HUES64 (cell line): ENCODE measurements around the gene MBLAC2.

Experiments used
- H3K27ac ChIP-seq: 2 replicates; pipeline ENCODE4 v1.7.0; 2013; ENCODE audit warnings: low read depth, low read length, inconsistent platforms
- H3K27me3 ChIP-seq: 2 replicates; pipeline ENCODE4 v1.6.1; 2013; ENCODE audit warnings: mild to moderate bottlenecking, low read length; ENCODE audit not compliant: insufficient read depth
- H3K36me3 ChIP-seq: 2 replicates; pipeline ENCODE4 v1.6.1; 2013; ENCODE audit warnings: mild to moderate bottlenecking, low read length; ENCODE audit not compliant: insufficient read depth
- H3K4me1 ChIP-seq: 2 replicates; pipeline ENCODE4 v1.6.1; 2013; ENCODE audit warnings: mild to moderate bottlenecking, low read length, moderate library complexity; ENCODE audit not compliant: insufficient read depth
- H3K4me3 ChIP-seq: 2 replicates; pipeline ENCODE4 v1.5.1; 2013; ENCODE audit warnings: mild to moderate bottlenecking, low read length, moderate library complexity
- H3K9ac ChIP-seq: 2 replicates; pipeline ENCODE4 v1.6.1; 2013; ENCODE audit warnings: mild to moderate bottlenecking, low read depth, low read length
- H3K9me3 ChIP-seq: 2 replicates; pipeline ENCODE4 v1.6.1; 2013; ENCODE audit warnings: low read depth, low read length; ENCODE audit not compliant: insufficient read depth
- WGBS: fragments of 150-250, 120-280 bp; methylation state at CpG from one replicate; pipeline ENCODE4 v1.1.7; 2013; ENCODE audit warnings: missing lambda C conversion rate; 5-methylcytosine and 5-hydroxymethylcytosine counted together

MBLAC2 gene

DNA sequence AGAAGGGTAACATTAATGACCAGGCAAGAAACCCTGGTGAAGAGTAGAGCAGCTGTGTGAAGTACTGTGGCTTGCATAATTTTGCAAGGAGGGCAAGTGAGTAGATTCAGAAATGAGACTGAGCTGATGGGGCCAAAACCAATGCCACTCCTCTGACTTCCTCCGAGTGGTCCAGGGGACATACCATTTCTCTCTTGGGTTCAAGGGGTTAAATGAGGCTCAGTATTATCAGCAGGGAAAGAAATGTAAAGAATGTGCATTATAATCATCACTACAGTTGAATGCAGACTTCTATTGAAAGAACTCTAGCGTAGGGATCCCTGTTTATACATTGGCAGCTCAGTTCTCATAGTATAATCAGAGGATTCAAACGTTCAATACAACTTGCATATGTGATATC is 10.0 kb upstream of the MBLAC2 start:
- no peak overlapping the region for H3K4me3 ChIP-seq
- peaks cover 69% of the 10 kb centered on the region for H3K36me3 ChIP-seq
- 82% methylated on average over 3 of the region's 3 CpGs for WGBS
- H3K9ac ChIP-seq: no peak overlapping the region
- H3K9me3 ChIP-seq: no peaks in the 10 kb centered on the region
- H3K27ac ChIP-seq: no peak overlapping the region
- peaks cover 17% of the 10 kb centered on the region for H3K4me1 ChIP-seq
- no peaks in the 10 kb centered on the region for H3K27me3 ChIP-seq

DNA sequence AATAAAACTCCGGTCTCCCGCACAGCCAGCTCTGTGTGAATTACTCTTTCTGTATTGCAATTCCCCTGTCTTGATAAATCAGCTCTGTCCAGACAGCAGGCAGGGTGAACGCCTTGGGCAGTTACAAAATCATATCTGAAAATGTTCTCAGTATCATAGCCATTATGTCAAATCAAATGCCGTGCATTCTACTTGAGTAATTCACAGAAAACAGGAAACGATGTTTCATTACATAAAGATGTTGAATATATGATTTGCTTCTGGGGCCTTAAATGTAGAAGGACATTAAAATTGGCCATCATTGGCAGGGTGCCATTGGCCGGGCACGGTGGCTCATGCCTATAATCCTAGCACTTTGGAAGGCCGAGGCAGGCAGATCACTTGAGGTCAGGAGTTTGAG is 8.6 kb upstream of the MBLAC2 start:
- no peaks in the 10 kb centered on the region for H3K9me3 ChIP-seq
- H3K9ac ChIP-seq: no peak overlapping the region
- peaks cover 25% of the 10 kb centered on the region for H3K4me1 ChIP-seq
- no peak overlapping the region for H3K27ac ChIP-seq
- no peaks in the 10 kb centered on the region for H3K27me3 ChIP-seq
- 95% methylated on average over 8 of the region's 8 CpGs for WGBS
- H3K4me3 ChIP-seq: no peak overlapping the region
- peaks cover 65% of the 10 kb centered on the region for H3K36me3 ChIP-seq

DNA sequence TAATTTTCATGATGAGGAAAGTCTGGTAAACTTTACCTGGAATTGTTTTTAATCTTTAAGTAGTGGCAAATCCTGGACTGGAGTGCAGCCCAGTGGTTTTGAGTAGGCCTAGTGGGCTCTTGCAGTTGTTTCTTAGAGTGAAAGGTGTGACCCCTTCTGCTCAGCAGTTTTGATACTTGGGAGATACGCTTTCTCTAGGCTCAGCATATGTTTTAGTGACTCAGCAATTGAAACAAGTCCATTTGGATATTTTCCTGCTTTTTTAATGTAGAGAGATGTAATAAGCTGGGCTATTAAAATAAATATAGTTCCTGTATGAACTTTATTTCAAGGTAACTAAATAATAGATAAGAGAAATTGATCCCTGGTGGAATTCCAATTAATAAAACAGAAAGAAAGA is 6.1 kb upstream of the MBLAC2 start:
- Histone ChIP-seq H3K9ac (no peak overlapping the region), H3K27me3 (no peaks in the 10 kb centered on the region), H3K36me3 (peaks cover 44% of the 10 kb centered on the region), H3K9me3 (no peaks in the 10 kb centered on the region), H3K27ac (no peak overlapping the region), H3K4me1 (peaks cover 48% of the 10 kb centered on the region), H3K4me3 (no peak overlapping the region)
- 97% methylated on average over 1 of the region's 1 CpG for WGBS

DNA sequence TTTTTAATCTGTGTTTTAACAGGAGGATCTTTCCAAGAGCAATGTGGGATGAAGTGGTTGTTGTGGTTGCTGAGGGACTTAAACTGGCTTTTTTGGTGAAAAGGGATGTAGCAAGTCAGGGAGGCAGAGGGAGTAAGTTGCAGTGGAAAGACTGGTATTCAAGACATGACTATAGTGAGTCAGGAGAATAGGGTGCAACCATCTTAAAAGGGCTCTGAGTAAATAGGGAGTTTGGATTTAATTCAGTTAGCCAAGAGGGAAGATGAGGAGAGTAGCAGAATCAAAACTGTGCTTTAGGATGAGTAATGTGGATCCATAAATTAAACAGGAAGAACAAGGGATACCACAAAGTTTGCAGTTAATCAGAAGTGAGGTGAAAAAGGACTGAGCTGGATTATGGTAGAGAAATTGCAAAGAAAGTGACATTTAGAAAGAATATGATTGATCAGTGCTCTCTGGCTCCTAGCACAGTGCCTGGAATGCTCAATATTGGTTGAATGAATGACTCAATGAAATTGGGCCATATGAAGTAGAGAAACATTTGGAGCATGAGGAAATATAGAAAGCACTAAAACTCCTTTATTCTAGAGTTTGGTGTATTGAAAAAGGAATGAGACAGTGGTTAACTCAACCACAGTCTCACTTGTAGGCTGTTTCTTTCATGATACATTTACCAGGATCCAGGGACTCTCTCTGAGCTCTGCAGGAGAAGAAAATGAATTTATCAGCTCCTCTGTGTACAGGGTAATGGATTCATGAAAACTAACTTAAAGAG is 5.2 kb upstream of the MBLAC2 start:
- Histone ChIP-seq H3K9me3 (no peaks in the 10 kb centered on the region), H3K9ac (no peak overlapping the region), H3K27ac (no peak overlapping the region), H3K4me1 (peaks cover 45% of the 10 kb centered on the region), H3K27me3 (peaks cover 2% of the 10 kb centered on the region; the same call in 1 of the 2 replicates), H3K4me3 (no peak overlapping the region), H3K36me3 (peaks cover 35% of the 10 kb centered on the region)

DNA sequence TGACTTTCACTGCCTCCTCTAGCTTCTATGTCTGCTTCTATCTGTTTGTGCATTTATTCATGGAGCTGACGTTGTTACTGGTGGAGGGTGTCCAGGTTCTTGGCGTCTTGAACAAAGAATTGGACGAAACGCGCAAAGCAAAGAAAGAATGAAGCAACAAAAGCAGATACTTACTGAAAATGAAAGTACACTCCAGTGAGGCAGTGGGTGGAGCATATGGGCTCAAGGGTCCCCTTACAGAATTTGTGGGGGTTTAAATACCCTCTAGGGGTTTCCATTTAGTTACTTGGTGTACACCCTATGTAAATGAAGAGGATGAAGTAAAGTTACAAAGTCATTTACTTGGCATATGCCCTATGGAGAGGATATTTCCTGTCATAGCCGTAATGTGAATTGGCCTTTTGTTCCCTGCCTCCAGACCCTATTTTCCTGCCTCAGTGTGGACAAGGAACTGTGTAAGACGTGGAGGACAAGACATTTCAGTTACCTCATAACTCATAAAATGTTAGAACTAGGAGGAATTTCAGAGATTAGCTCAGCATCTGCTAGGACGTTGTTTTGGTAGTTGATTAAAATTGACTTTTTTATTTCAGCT is 3.1 kb upstream of the MBLAC2 start:
- H3K27ac ChIP-seq: peak overlapping the region; percentile 84
- peaks cover 22% of the 10 kb centered on the region for H3K36me3 ChIP-seq
- H3K9me3 ChIP-seq: no peaks in the 10 kb centered on the region
- peak overlapping the region; percentile 38; the same call in 1 of the 2 replicates for H3K9ac ChIP-seq
- H3K4me1 ChIP-seq: peaks cover 42% of the 10 kb centered on the region
- 83% methylated on average over 7 of the region's 8 CpGs for WGBS
- H3K4me3 ChIP-seq: peak overlapping the region; percentile 91
- peaks cover 6% of the 10 kb centered on the region; the same call in 1 of the 2 replicates for H3K27me3 ChIP-seq

DNA sequence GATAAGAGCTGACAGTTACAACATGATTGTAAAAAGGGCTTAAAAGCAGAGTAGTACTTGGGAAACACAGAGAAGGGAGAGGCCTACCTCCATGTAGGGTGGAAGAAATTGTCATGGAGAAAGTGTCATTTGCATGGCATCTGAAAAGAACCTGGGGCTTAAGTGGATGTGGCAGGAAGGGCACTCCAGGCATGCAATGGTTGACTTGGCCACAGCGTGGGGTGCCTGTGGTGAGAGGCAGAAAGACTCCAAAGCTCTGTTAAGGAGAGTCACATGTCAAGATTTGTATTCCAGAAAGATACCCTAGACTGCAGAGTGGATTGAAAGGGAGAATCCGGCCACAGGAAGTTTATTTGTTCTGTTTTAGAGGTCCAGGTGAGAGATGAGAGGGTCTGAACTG is 2.5 kb upstream of the MBLAC2 start:
- H3K4me1 ChIP-seq: peaks cover 47% of the 10 kb centered on the region
- 5% methylated on average over 2 of the region's 2 CpGs for WGBS

DNA sequence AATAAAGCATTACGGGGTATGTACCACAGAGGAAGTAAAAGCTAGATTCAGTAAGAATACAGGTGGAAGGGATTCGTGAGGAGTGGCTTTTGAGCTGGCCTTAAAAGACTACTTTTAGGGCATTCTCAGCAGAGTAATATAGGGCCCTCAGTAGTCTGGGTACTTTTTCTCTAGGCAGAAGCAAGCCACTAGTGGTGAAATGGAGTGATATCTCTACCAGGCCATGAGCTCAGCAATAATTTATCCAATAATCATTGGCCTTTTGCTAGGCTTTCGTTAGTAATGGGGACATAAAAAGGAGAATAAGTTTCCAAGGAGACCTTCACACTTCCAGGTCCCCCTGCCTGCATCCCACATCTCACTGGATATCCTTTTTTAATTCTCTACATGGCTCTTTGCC is 1.8 kb upstream of the MBLAC2 start:
- peak overlapping the region; percentile 35; the same call in 1 of the 2 replicates for H3K9ac ChIP-seq
- 44% methylated on average over 3 of the region's 3 CpGs for WGBS
- no peaks in the 10 kb centered on the region for H3K9me3 ChIP-seq
- H3K4me1 ChIP-seq: peaks cover 47% of the 10 kb centered on the region
- peaks cover 6% of the 10 kb centered on the region; the same call in 1 of the 2 replicates for H3K27me3 ChIP-seq
- peak overlapping the region; percentile 84 for H3K27ac ChIP-seq
- H3K36me3 ChIP-seq: peaks cover 19% of the 10 kb centered on the region
- peak overlapping the region; percentile 91 for H3K4me3 ChIP-seq

More for the DNA sequence above, 2.5 kb upstream of the MBLAC2 start:
- Histone ChIP-seq H3K36me3 (peaks cover 22% of the 10 kb centered on the region), H3K4me3 (peak overlapping the region; percentile 91), H3K9me3 (no peaks in the 10 kb centered on the region), H3K27me3 (peaks cover 6% of the 10 kb centered on the region; the same call in 1 of the 2 replicates), H3K27ac (peak overlapping the region; percentile 84), H3K9ac (peak overlapping the region; percentile 38; the same call in 1 of the 2 replicates)

DNA sequence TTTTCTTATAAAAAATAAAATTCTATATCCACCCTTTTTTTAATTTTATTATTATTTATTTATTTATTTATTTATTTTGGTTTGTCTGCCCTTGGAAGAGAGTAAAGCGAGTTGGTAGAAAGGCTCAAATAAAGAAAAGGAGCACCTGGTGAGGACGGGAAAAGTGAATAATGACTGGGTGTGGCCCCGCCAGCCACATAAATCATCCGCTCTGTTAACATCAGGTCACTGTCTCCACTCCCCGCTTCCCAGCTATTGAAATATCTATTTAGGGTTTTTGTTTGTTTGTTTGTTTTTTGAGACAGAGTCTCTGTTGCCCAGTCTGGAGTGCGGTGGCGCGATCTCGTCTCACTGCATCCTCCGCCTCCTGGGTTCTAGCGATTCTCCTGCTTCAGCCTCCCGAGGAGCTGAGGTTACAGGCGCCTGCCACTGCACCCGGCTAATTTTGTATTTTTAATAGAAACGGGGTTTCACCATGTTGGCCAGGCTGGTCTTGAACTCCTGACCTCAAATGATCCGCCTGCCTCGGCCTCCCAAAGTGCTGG is 937 bp upstream of the MBLAC2 start:
- WGBS: 7% methylated on average over 15 of the region's 17 CpGs
- H3K9ac ChIP-seq: peak overlapping the region; percentile 71; the same call in 1 of the 2 replicates

DNA sequence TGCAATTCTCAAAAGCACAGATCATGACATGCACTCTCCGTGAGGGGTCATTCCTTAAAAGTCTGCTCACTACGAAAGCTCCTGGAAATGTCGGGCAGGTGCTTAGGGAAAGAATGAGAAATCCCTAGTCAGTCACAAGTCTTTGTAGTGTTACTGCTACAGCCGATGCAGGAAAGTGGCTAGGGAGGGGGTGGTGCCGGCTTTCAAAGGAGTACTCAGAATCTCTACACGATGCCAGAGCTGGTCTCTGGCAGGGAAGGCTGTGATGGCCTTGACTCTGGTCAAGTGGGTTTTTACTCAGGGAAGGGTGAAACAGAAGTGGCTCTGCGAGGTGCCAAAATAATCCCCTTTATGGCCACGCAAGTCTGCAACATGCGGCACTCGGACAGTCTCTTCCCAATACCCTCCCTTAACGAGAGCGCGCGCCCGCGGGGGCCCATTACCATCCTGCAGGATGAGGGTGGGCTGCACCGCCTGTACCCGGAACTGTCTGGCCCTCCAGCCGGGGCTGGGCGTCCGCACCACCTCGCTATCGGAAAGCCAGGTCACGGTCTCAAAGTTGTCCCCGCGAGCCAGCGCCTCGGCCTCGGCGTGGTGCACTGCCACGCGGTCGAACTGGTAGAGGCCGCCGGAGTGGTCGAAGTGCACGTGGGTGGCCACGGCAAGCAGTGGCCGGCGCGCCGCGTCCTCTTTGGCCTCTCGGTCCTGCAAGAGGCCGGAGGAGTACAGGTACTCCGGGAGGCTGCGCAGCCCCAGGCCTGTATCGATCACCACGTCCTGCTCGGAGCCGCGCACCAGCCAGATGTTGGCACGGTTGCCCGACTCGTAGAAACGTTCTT is 956 bp downstream of the MBLAC2 start:
- peak overlapping the region; percentile 91 for H3K4me3 ChIP-seq
- peaks cover 34% of the 10 kb centered on the region for H3K4me1 ChIP-seq
- H3K27ac ChIP-seq: peak overlapping the region; percentile 77; the same call in 1 of the 2 replicates
- no peaks in the 10 kb centered on the region for H3K9me3 ChIP-seq
- H3K9ac ChIP-seq: peak overlapping the region; percentile 82
- under 1% methylated on average over 56 of the region's 56 CpGs for WGBS
- H3K36me3 ChIP-seq: peaks cover 2% of the 10 kb centered on the region; the same call in 1 of the 2 replicates
- H3K27me3 ChIP-seq: peaks cover 6% of the 10 kb centered on the region; the same call in 1 of the 2 replicates

More for the DNA sequence above, 937 bp upstream of the MBLAC2 start:
- peaks cover 6% of the 10 kb centered on the region; the same call in 1 of the 2 replicates for H3K27me3 ChIP-seq
- peaks cover 47% of the 10 kb centered on the region for H3K4me1 ChIP-seq
- H3K27ac ChIP-seq: peak overlapping the region; percentile 84; the same call in 1 of the 2 replicates
- peak overlapping the region; percentile 91 for H3K4me3 ChIP-seq
- H3K36me3 ChIP-seq: peaks cover 16% of the 10 kb centered on the region
- H3K9me3 ChIP-seq: no peaks in the 10 kb centered on the region

DNA sequence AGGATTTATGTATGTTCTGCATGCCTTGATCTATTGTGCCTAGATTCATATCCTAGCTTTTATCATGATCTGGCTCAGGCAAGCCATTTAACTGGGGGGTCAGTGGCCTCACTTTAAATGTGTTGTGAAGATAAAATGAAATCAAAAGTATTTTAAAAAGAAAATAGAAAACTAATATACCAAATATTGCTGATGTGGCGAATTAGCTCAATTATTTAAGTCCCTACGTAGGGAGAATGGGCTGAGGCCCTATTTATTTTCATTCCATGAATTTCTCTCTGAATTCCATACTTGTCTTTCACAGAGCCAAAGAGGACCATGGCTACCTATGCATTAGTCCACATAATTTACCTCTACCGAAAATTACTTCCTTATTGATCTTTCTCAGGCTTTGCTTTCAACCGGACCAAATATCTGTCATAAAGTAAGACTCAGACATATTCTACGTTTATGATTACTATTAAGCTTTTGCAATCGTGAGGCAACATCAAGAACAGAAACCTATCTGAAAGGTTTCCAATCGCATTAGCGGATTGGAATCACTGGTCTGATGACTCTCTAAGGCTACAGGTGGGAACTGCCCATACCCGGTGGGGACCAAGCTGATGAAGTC is 1.7 kb downstream of the MBLAC2 start:
- H3K4me3 ChIP-seq: peak overlapping the region; percentile 91
- H3K4me1 ChIP-seq: peaks cover 29% of the 10 kb centered on the region
- no peaks in the 10 kb centered on the region for H3K9me3 ChIP-seq
- H3K36me3 ChIP-seq: 0 out of 2 replicates have a peak, but pooled peaks cover 1% of the 10 kb centered on the region
- 47% methylated on average over 9 of the region's 9 CpGs for WGBS
- peak overlapping the region; percentile 82; the same call in 1 of the 2 replicates for H3K9ac ChIP-seq
- no peak overlapping the region for H3K27ac ChIP-seq
- peaks cover 6% of the 10 kb centered on the region; the same call in 1 of the 2 replicates for H3K27me3 ChIP-seq
